ENCODE results near the gene GEMIN7. TPM values are rescaled to one million over a fixed set of nuclear protein-coding genes. Genes with fewer than 3 reads are reported as not detected.

GEMIN7 gene
- total RNA-seq, 1 donor, result 14.8 TPM

Small RNA genes within 50 kb of the gene (small RNA-seq; reads per million reads assigned to genes)
- not detected for gene RNU6-611P

Other genes with a start within 250 kb of the GEMIN7 start
- 38.9 and 46.0 TPM in 2 replicates for gene NECTIN2, start 233.0 kb upstream of the GEMIN7 start, total RNA-seq
- 28.3 and 31.8 TPM in 2 replicates for gene TOMM40, start 188.0 kb upstream of the GEMIN7 start, total RNA-seq
- gene APOE, start 173.5 kb upstream of the GEMIN7 start, total RNA-seq, result 44.5 and 46.6 TPM in 2 replicates
- gene APOC1, start 164.7 kb upstream of the GEMIN7 start, total RNA-seq, result 1.2 and 1.4 TPM in 2 replicates
- gene APOC4, start 137.0 kb upstream of the GEMIN7 start, total RNA-seq, result not detected in 2 replicates
- gene APOC2, start 133.2 kb upstream of the GEMIN7 start, total RNA-seq, result not detected in 2 replicates
- gene CLPTM1, start 123.9 kb upstream of the GEMIN7 start, total RNA-seq, result 45.2 and 61.3 TPM in 2 replicates
- gene RELB, start 77.8 kb upstream of the GEMIN7 start, total RNA-seq, result 8.5 and 9.8 TPM in 2 replicates
- gene CLASRP, start 40.2 kb upstream of the GEMIN7 start, total RNA-seq, result 17.0 and 17.1 TPM in 2 replicates
- under 0.01 TPM in 1 of 2 replicates, not detected in the other for gene ZNF296, start 2.8 kb upstream of the GEMIN7 start, total RNA-seq
- 43.9 and 53.6 TPM in 2 replicates for gene PPP1R37, start 13.9 kb downstream of the GEMIN7 start, total RNA-seq
- gene NKPD1, start 81.7 kb downstream of the GEMIN7 start, total RNA-seq, result 0.29 TPM in 1 of 2 replicates, not detected in the other
- 13.8 and 17.4 TPM in 2 replicates for gene TRAPPC6A, start 99.0 kb downstream of the GEMIN7 start, total RNA-seq
- 7.2 and 10.0 TPM in 2 replicates for gene BLOC1S3, start 99.5 kb downstream of the GEMIN7 start, total RNA-seq
- not detected in 2 replicates for gene EXOC3L2, start 166.1 kb downstream of the GEMIN7 start, total RNA-seq
- gene MARK4, start 172.0 kb downstream of the GEMIN7 start, total RNA-seq, result 16.2 and 18.1 TPM in 2 replicates
- gene CKM, start 243.6 kb downstream of the GEMIN7 start, total RNA-seq, result under 0.01 and 0.36 TPM in 2 replicates

Measured in osteoblast (primary cell).